SW480 (cell line): ENCODE measurements around the gene HELZ.
"Not testable (repeated sequence)": the region's sequence is repeated elsewhere in the genome, so short reads cannot be mapped to it uniquely, and the experiment has no call there.

Experiments used
- DNase-seq: peaks from one replicate; pipeline ENCODE4 v3.0.0-alpha.2; 2016; ENCODE audit warnings: low spot score

The HELZ gene

DNA sequence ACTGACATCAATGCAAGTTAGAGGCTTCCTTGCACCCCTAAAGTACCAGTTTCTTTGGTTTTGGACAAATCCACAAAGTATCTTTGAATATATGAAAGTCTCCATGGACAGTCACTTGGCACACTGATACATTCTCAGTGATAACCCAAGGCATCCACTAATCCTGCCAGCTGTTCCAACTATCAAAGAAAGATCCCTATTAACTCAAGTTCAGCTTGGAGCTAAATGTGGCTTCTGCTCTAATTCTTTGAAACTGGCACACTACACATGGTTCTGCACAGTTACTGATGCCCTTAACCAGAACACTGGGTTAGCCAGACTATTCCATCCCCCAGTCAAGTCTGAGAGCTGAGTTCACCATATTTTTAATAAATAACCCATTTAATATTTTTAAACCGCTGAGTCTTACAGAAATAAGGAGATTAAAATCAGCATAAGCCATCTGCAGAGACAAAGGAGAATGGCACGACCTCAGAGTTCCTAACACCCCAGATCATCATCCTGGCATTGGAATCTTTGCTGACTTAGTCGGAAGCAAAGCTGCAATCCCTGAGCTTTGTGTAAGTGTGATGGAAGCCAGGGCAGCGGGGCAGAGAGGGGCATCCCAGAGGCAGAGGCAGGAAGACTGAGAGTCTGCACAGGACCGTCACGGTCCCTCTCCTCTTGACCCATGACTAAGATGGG lies 194.4 kb downstream of the HELZ start:
- DNase-seq: no peak

DNA sequence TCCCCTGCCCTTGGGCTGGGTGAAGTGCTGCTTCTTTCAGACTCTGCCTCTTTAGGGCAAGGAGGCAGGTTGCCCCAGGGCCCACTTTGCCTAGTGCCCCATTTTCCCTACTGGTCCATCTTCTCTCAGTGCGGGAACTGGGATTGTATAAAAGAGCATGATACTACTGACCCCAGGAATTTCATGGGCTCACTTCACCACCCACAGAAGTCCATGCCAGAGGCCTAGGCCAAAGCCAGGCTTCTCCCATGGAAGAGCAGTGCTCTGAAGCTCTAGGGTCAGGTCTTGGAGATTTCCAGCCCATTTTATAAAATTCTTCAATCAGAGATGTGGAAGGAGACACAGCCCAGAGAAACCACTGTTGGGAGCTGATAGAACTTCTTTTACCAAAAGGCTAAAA lies 194.9 kb downstream of the HELZ start:
- no peak for DNase-seq

DNA sequence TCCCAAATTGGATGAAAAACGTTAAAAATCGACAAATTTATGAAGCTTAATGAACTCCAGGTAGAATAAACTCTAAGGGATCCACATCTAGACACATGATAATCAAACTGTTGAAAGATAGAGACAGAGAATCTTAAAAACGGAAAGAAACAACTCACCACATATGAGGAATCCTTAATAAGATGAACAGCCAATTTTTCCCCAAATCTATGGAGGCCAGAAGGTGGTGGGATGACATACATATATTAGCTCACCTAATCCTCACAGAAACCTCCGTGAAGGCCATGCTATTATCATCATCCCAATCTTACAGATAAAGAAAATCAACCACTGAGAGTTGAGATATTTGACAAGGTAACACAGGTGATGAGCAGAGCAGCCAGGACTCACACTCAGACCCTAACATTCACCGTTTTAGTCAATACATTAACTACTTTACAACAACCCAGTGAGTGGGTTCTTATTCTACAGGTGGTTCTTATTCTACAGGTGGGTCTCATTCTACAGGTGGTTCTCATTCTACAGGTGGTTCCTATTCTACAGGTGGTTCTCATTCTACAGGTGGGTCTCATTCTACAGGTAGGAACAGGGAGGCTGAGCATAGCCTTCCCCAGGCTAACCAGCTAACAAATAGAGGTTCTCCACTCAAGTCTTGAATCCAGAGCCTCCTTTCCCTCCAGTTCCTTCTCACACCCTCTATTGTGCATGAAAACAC lies 195.8 kb downstream of the HELZ start:
- DNase-seq: no peak

DNA sequence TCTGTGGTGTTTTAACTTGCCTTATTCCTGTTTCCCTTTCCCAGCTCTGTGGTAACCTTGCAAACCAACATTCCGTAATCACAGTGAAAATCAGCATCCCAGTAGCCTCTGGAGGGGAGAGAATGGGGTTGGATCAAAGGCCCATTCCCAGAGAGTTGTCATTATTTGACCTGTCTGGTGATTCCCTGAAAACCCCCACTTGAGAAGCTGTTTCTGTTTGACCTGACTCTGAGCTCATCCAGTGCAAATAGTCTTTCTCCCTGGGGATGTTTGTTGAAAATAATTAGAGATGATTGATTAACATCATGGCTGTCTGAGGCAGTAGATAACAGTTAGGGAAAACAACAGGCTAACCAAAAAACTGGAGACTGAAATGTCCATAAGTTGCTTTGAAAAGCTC lies 197.6 kb downstream of the HELZ start:
- no peak for DNase-seq

DNA sequence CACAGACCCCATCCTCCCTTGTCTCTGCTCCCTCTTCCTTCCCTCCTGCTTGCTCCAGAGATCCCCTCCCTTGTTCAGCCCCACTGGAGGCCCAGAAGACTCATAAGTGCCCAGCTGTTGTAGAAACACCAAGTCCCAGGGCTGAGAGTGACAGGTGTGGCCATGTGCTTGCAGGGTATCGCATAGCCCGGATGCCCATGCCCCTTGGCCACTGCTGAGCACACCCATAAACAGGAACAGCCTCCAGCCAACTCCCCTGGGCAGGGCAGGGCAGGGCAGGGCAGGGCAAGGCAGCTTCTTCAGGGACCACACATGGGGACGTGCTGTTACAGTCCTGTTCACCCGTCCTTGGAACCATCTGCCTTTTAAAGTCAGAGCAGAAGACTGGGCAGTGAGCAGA lies 198.6 kb downstream of the HELZ start:
- DNase-seq: no peak

DNA sequence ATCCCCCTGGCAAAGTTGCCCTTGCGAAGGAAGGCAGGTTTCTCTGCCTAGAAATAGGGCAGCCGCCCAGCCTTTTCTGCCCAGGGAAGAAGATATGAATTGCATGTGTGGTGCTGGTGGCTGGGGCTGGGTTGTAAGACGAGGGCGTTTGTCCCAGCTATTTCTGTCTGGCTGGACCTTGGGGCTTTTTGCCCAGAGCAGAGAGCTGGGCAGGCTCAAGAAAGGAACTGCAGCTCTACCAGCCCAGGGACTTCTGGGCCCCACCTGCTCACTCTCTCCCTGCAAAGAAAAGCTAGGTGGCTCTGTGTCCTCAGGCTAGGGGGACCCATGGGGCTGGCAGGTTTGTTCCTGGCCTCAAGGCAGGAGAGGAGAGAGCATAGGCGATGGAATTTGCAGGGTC lies 200.1 kb downstream of the HELZ start:
- no peak for DNase-seq

DNA sequence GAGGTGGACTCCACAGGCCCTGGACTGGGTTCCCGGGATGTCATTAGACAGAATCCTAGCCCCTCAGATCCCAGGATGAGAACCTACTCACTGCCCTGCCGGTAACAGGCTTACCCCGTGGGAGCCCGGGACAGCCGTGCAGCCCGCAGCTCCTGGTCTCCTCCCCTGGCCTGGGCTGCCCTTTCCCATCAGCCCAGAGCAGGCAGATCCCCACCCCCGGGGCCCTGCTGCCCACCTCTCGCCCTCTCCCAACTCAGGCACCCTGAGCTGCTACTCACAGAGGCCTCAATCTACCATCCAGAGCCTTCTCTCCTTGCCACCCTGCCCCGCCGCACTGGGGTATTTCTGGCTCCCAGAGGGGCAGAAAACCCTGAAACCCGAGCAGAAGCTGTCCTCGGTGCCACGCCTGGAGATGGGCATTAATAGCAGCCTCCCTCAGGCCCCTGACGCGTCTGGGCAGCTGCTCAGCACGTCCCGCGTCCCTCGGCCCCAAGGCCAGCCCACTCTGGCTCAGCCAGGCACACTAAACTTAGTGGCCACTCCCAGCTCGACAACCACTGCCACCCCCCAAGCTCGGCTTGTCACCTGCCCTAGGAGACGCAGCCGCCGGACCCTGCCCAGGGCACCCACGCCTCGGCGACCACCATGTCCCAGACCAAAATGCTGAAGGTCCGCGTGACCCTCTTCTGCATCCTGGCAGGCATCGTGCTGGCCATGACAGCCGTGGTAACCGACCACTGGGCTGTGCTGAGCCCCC lies 200.8 kb downstream of the HELZ start, which contains the start of gene CACNG1:
Gene CACNG1, plus strand, starts transcription at position 539 of the 757 bp plus-strand sequence. Its CDS starts 107 bp downstream, at position 646.
- DNase-seq: no peak

DNA sequence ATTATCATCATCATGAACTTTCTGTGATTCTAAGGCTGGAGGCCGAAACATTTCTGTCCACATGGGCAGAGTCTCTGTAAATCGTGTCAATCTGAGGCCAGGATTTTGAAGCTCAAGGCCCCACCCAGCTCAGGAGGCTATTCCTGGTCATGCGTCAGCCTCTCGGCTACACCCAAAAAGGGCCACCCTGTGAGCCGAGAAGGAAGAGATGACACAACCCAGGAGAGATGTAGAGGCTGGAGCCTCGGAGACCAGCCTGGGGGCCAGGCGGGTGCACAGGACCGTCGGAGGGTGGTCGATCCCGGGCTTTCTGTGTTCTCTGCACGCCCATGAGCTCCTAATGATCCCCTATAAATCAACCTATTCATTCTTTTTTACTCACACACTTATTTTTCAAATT lies 201.7 kb downstream of the HELZ start:
- DNase-seq: no peak

DNA sequence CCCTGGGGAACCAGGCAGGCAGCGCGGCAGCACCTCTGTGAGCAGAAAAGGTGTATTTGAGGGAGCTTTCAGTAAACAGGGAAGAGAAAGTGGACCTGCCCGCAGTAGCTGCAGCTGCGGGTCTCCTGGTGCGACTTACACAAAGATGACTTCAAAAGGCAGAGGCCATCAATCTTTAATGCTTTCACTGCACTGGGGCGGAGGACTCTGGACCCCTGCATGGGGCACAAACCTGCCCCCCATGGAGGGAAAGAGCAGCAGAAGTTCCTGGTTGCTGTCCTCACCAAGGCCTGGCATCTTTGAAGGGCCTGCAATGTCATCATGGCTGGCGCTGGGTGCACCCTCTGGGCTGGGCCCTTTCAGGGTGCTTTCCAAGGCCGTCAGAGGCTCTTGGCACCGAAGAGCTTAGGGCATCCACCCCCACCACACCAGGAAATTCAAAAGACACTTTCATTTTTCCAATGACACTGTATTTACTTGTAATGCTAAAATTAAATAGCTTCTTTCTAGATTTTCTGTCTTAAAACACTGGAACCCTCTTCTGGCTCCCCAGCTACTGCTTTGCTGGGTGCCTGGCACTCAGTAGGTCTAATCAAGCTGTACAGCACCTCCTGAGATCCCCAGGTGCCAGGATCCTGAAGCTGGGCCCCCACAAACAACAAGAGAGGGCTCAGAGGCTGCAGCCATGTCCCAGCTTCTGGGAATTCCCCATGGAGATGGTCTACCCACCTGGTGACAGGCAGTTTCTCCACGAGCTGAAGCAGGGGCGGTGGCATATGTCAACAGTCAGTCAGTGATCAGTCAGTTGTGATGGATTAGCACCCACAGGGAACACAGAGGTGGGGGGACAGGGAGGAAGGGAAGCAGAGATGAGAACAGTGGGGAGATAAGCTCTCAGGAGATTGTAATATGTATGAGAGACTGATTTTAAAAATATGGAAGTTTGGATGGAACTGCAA lies 202.8 kb downstream of the HELZ start:
- DNase-seq: no peak

DNA sequence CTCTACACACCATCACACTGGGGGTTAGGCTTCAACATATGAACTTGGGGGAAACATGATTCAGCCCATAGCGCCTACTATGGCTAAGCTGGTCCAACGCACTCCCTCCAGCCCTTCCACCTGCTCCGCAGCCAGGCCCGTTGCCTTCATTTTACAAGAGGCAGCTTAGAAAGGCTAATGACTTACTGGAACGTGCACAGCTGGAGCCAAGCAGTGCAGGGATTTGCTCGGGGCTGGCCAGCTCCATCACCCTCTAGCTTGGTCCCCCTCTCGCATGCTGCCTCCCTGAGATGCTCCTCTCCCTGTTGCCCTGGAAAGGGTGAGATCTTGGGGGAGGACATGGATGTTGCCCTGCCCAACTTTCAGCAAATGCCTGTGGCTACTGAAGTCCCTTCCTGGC lies 203.5 kb downstream of the HELZ start:
- no peak for DNase-seq

DNA sequence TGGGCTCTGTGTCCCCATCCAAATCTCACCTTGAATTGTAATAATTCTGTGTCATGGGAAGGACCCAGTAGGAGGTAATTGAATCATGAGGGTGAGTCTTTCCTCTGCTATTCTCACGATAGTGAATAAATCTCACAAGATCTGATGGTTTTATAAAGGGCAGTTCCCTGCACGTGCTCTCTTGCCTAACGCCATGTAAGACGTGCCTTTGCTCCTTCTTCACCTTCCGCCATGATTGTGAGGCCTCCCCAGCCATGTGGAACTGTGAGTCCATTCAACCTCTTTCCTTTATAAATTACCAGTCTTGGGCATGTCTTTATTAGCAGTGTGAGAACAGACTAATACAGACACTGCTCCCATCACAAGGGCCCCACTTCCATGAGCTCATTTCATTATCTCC lies 203.9 kb downstream of the HELZ start:
- DNase-seq: not testable (repeated sequence)

DNA sequence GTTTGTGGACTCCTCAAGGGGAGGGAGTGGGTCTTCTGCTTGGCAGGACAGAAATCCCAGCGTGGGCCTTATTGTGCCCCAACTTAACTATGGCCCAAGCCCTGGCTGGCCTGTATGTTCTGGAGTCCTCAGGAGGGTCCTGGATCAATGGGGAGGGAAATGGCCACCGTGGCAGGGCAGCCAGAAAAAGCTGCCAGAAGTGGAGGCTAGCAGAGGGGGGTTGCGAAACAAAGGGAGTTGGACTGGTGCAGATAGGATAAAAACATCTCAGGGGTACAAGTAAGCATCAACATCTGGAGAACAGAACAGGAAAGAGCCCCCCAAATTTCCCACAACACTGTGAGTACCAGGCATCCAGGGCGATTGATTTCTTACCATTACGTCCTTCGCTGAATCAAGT lies 204.3 kb downstream of the HELZ start:
- DNase-seq: no peak

DNA sequence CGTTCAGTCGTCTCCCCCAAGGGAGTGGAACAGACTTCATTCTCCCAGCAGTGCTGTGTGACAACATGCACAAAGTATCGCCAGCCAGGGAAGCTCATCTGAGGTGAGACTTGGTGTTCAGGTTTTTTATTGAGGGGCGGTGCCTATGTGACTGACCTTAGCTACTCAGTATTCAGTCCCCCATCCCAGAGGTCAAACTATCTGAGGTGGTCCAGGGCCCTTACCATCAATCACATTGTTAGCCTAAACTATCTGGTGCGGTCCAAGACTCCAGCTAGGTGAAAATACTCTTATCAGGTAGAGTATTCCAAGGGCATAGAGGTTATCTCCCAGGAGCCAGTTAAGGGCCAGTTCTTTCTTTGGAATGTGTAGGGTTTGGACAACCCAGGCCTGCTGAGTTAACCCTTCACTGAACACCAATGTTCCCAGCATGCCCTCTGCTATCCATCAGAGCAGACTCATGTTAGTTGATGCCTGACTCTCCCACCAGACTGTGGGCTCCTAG lies 206.1 kb downstream of the HELZ start:
- no peak for DNase-seq

DNA sequence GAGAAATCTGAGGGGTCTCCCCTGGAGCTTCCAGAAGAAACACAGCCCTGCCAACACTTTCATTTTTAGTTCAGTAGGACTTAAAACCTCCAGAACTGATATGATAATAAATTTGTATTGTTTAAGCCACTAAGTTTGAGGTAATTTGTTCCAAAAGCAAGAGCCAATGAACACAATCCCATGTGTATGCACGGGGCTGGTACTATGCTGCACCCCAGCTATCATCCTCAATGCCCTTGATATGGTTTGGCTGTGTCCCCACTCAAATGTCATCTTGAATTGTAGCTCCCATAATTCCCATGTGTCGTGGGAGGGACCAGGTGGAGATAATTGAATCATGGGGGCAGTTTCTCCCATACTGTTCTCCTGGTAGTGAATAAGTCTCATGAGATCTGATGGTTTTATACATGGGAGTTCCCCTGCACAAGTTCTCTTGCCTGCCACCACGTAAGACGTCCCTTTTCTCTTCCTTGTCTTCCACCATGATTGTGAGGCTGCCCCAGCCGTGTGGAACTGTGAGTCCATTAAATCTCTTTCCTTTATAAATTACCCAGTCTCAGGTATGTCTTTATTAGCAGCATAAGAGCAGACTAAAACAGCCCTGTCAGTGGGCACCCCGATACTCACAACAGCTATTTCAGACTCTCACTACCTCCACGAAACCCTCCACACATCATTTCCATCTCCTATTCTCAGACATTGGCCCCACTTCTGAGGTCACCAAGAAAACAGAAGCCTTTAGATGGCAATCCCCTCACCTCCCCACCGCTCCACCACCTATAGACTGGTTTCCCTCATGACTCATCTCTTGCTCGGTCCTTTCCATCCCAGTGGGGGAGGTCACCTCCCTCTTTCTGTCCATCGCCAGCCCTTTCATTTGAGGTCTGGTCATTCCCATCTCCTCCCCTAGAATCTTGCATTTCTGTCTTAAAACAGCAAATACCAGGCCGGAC lies 209.6 kb downstream of the HELZ start:
- DNase-seq: no peak

DNA sequence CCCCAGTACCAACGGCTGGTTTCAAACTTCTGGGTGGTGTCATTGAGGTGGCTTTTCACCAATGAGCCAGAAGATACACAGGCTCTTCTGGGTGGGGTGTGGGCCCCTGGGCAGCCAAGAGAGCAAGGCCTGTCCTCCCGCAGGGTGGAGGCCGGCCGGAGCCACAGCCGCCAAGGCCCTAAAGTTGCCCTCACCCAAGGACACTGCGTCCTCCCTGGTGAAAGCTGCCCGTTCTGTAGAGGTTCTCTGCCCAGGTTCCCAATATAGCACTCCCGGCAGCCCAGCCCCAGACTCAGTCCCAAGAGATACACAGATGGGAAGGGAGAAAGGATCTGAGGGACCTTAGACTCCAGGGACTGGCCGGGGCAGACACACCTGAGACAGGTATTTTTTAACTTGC lies 211.4 kb downstream of the HELZ start:
- no peak for DNase-seq

DNA sequence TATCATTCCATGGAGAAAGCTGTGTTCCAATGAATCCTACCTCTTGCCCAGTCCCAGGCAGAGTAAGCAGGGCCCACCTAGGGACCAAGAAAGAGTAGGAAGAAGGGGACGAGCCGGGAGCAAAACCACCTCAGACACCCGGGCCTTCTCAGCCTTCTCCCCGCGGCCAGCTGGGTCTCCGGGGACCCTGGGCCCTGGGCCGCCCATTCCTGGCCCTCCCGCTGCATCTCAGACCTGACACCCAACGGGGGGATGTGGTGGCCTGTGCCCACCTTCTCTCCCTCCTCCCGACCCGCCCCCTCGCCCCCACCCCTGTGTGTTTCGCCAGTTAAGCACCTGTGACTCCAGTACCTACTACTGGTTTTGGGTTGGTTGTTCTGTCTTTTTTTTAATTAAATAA lies 212.0 kb downstream of the HELZ start:
- no peak for DNase-seq

DNA sequence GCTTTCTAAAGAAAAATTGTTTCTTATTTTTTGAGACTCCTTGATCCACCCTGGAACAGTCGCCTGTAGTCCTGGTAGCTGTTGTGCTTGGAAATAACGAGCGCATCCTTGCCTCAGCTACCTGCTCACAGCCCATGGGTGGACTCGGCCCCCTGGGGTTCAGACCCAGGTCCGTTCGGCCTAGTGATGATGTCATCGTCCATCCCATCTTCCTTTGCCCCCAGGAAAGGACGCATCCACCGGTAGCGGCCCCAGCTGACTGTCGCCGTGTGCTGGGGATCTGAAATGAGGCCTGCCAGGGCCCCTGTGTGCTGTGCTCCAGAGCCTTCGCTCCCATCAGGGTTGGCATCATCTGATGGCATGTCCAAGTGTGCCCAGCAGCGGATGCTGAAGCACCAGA lies 212.6 kb downstream of the HELZ start:
- no peak for DNase-seq

DNA sequence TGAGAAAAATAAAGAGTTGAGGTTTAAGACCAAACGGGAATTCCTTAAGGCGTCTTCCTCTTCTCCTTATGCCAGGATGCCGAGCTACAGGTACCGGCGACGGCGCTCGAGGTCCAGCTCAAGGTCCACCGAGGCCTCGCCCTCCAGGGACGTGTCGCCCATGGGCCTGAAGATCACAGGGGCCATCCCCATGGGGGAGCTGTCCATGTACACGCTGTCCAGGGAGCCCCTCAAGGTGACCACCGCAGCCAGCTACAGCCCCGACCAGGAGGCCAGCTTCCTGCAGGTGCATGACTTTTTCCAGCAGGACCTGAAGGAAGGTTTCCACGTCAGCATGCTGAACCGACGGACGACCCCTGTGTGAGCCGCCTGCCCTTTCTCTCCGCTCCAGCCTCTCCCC lies 214.4 kb downstream of the HELZ start:
- DNase-seq: no peak

DNA sequence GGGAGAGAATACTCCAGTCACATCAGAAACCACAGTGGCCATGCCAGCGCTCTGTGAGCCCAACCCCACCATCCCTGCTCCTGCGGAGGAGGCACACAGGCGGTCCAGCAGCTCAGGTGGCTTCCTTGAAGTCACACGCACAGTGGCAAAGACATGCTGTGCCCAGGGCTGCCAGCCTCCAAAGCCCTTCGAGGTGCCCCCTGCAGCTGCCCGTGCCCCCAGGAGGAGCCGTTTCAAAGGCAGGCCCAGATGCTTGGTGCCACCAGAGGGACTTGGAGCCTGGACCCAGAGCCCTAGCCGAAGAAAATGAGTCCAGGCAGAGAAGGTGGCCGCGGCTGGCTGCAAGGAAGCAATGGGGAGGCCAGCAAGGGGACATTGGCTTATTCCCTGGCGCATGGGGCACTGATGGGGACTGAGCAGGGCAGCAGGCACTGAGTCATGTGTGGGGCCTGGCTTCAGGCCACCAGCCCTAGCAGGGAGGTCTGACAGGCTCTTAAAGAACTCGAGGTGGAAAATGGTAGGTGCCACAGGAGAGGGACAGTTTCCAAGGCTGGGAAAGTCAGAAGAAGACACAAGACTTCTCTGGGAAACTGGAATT lies 217.9 kb downstream of the HELZ start:
- DNase-seq: peak; percentile 11

DNA sequence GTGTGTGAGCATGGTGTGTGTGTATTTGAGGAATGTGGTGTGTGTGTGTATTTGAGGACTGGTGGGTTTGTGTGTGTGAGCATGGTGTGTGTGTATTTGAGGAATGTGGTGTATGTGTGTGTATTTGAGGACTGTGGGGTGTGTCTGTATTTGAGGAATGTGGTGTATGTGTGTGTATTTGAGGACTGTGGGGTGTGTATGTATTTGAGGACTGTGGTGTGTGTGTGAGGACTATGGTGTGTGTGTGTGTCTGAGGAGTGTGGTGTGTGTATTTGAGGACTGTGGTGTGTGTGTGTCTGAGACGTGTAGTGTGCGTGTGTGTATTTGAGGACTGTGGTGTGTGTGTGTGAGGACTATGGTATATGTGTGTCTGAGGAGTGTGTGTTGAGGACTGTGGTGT lies 218.7 kb downstream of the HELZ start:
- DNase-seq: peak; percentile 16
